H9 (cell line): Measurements from ENCODE around the gene CNNM4. TPM values are rescaled to one million over a fixed set of nuclear protein-coding genes. Genes with fewer than 3 reads are reported as not detected.

ENCODE experiments used
- DNase-seq: peaks from one replicate; pipeline ENCODE4 v3.0.0-alpha.2; 2017
- H2AFZ ChIP-seq: one replicate; pipeline ENCODE4 v1.6.1; 2013; ENCODE audit warnings: mild to moderate bottlenecking, low read length, control low read depth, moderate library complexity
- H2AK5ac ChIP-seq: 2 replicates; pipeline ENCODE4 v1.6.1; 2013; ENCODE audit warnings: low read length, control low read depth, mixed read lengths; ENCODE audit not compliant: insufficient read length
- H2BK120ac ChIP-seq: one replicate; pipeline ENCODE4 v1.6.1; 2013; ENCODE audit warnings: low read depth, mild to moderate bottlenecking, low read length, control low read depth, inconsistent platforms; ENCODE audit not compliant: poor library complexity, severe bottlenecking
- H2BK12ac ChIP-seq: 2 replicates; pipeline ENCODE4 v1.6.1; 2013; ENCODE audit warnings: low read length, control low read depth, mixed read lengths, low read depth; ENCODE audit not compliant: insufficient read length
- H2BK15ac ChIP-seq: 2 replicates; pipeline ENCODE4 v1.6.1; 2013; ENCODE audit warnings: low read depth, low read length, control low read depth
- H2BK20ac ChIP-seq: one replicate; pipeline ENCODE4 v1.6.1; 2013; ENCODE audit warnings: low read depth, mild to moderate bottlenecking, low read length, control low read depth, inconsistent platforms; ENCODE audit not compliant: poor library complexity, severe bottlenecking
- H2BK5ac ChIP-seq: 2 replicates; pipeline ENCODE4 v1.6.1; 2013; ENCODE audit warnings: low read length, control low read depth, mixed read lengths; ENCODE audit not compliant: insufficient read length
- H3K14ac ChIP-seq: 2 replicates; pipeline ENCODE4 v1.6.1; 2013; ENCODE audit warnings: low read length, control low read depth; ENCODE audit not compliant: insufficient read depth
- H3K18ac ChIP-seq: 2 replicates; pipeline ENCODE4 v1.6.1; 2013; ENCODE audit warnings: low read depth, mild to moderate bottlenecking, mixed read lengths, low read length, control low read depth; ENCODE audit not compliant: insufficient read length
- H3K23ac ChIP-seq: 2 replicates; pipeline ENCODE4 v1.6.1; 2013; ENCODE audit warnings: low read length, control low read depth, mixed read lengths, low read depth; ENCODE audit not compliant: insufficient read length
- H3K23me2 ChIP-seq: 2 replicates; pipeline ENCODE4 v1.6.1; 2013; ENCODE audit warnings: low read depth, mild to moderate bottlenecking, mixed read lengths, low read length, control low read depth; ENCODE audit not compliant: insufficient read length, poor library complexity, severe bottlenecking
- H3K27ac ChIP-seq: 2 replicates; pipeline ENCODE4 v1.5.1; 2013; ENCODE audit warnings: low read length, control low read depth, mixed read lengths, low read depth; ENCODE audit not compliant: insufficient read length
- H3K27me3 ChIP-seq: 2 replicates; pipeline ENCODE4 v1.6.1; 2013; ENCODE audit warnings: low read length, control low read depth, inconsistent platforms; ENCODE audit not compliant: insufficient read depth
- H3K4ac ChIP-seq: 2 replicates; pipeline ENCODE4 v1.6.1; 2013; ENCODE audit warnings: low read depth, mild to moderate bottlenecking, control low read depth, inconsistent platforms, low read length, moderate library complexity
- H3K4me1 ChIP-seq: 2 replicates; pipeline ENCODE4 v1.6.1; 2013; ENCODE audit warnings: low read length, control low read depth, inconsistent platforms; ENCODE audit not compliant: insufficient read depth
- H3K4me2 ChIP-seq: 2 replicates; pipeline ENCODE4 v1.6.1; 2013; ENCODE audit warnings: low read length, control low read depth, mixed read lengths; ENCODE audit not compliant: insufficient read length, insufficient read depth
- H3K56ac ChIP-seq: 2 replicates; pipeline ENCODE4 v1.6.1; 2013; ENCODE audit warnings: low read depth, mild to moderate bottlenecking, mixed read lengths, low read length, control low read depth; ENCODE audit not compliant: insufficient read length
- H3K79me1 ChIP-seq: 2 replicates; pipeline ENCODE4 v1.6.1; 2013; ENCODE audit warnings: low read depth, mild to moderate bottlenecking, moderate library complexity, low read length, control low read depth, inconsistent platforms; ENCODE audit not compliant: insufficient read depth, poor library complexity, severe bottlenecking
- H3K79me2 ChIP-seq: 2 replicates; pipeline ENCODE4 v1.6.1; 2013; ENCODE audit warnings: low read length, control low read depth, inconsistent platforms; ENCODE audit not compliant: insufficient read depth
- H3K9ac ChIP-seq: 2 replicates; pipeline ENCODE4 v1.6.1; 2013; ENCODE audit warnings: low read length, control low read depth, mixed read lengths; ENCODE audit not compliant: insufficient read length; ENCODE audit errors: extremely low read depth
- H3K9me3 ChIP-seq: one replicate; pipeline ENCODE4 v1.6.1; 2013; ENCODE audit warnings: low read depth, low read length, inconsistent platforms; ENCODE audit not compliant: control insufficient read depth
- H3T11ph ChIP-seq: one replicate; pipeline ENCODE4 v1.6.1; 2013; ENCODE audit warnings: mild to moderate bottlenecking, low read length, control low read depth, inconsistent platforms
- H4K20me1 ChIP-seq: one replicate; pipeline ENCODE4 v1.6.1; 2013; ENCODE audit not compliant: control insufficient read depth, insufficient read length, insufficient read depth
- H4K5ac ChIP-seq: 2 replicates; pipeline ENCODE4 v1.6.1; 2013; ENCODE audit warnings: low read depth, mild to moderate bottlenecking, mixed read lengths, low read length, control low read depth; ENCODE audit not compliant: insufficient read length
- H4K8ac ChIP-seq: replicated peaks from 2 replicates; pipeline ENCODE4 v1.6.1; 2013; ENCODE audit warnings: low read length, control low read depth, mixed read lengths, low read depth; ENCODE audit not compliant: insufficient read length
- H4K91ac ChIP-seq: 2 replicates; pipeline ENCODE4 v1.6.1; 2013; ENCODE audit warnings: low read depth, mild to moderate bottlenecking, moderate library complexity, mixed read lengths, low read length, control low read depth; ENCODE audit not compliant: insufficient read length
- H3K27ac Mint-ChIP-seq, 3 experiments: 2 replicates in 2 of 3; 3 replicates in 1 of 3; pipeline ENCODE4 v1.8.0; 2020 to 2021; ENCODE audit warnings: mixed read lengths in 3 of 3, mild to moderate bottlenecking in 1 of 3, moderate library complexity in 1 of 3
- H3K27me3 Mint-ChIP-seq: 2 replicates; pipeline ENCODE4 v1.8.0; 2021; ENCODE audit warnings: low read depth, mild to moderate bottlenecking, moderate library complexity, mixed read lengths
- H3K36me3 Mint-ChIP-seq, 3 experiments: 2 replicates in 2 of 3; 3 replicates in 1 of 3; pipeline ENCODE4 v1.8.0; 2020 to 2021; ENCODE audit warnings: low read depth in 3 of 3, mixed read lengths in 3 of 3; ENCODE audit not compliant: insufficient read depth in 1 of 3
- H3K4me1 Mint-ChIP-seq, 2 experiments: 2 replicates each; pipeline ENCODE4 v1.8.0; 2020; ENCODE audit warnings: mixed read lengths in 2 of 2
- H3K4me3 Mint-ChIP-seq, 2 experiments: 2 replicates in 1 of 2; 3 replicates in 1 of 2; pipeline ENCODE4 v1.8.0; 2020 to 2021; ENCODE audit warnings: mild to moderate bottlenecking in 2 of 2, mixed read lengths in 2 of 2, moderate library complexity in 1 of 2
- H3K9me3 Mint-ChIP-seq, 2 experiments: 2 replicates in 1 of 2; 3 replicates in 1 of 2; pipeline ENCODE4 v1.8.0; 2020; ENCODE audit warnings: mild to moderate bottlenecking in 2 of 2, mixed read lengths in 2 of 2, moderate library complexity in 1 of 2
- CTCF ChIP-seq: fragments of 200-600 bp; sonication (generic); conservative IDR thresholded peaks from 3 replicates; pipeline ENCODE4 v1.8.0; 2021; ENCODE audit warnings: antibody characterized with exemption, mild to moderate bottlenecking
- WGBS: extraction: QIAGEN DNeasy Blood & Tissue Kit; methylation state at CpG from one replicate; pipeline ENCODE4 v1.1.7; 2013; ENCODE audit warnings: missing lambda C conversion rate, low lambda C conversion rate, mixed read lengths; ENCODE audit not compliant: insufficient read length; ENCODE audit errors: extremely low coverage; 5-methylcytosine and 5-hydroxymethylcytosine counted together
- total RNA-seq: library from RNA; stranded (reverse); gene quantifications from 2 replicates; pipeline ENCODE4 v1.2.1, GENCODE V29; 2021

Gene CNNM4
- total RNA-seq, 1 experiment from 2014 or later, result 8.5 TPM

GRCh38 chr2:96806468-96807126, 45.9 kb downstream of the CNNM4 start:
- no peak overlapping the region for H3K14ac ChIP-seq
- no CpG with 5 or more reads among the region's 23 CpGs for WGBS
- no peak overlapping the region for H2BK20ac ChIP-seq
- no peaks in the 10 kb centered on the region for H3K9me3 ChIP-seq
- H3K23ac ChIP-seq, result no peak overlapping the region
- H3K18ac ChIP-seq, result no peak overlapping the region
- no peak for DNase-seq
- no peak overlapping the region for H2AK5ac ChIP-seq
- H2BK5ac ChIP-seq, result no peak overlapping the region
- H2BK120ac ChIP-seq, result no peak overlapping the region
- no peak overlapping the region for H2BK15ac ChIP-seq
- no peaks in the 10 kb centered on the region for H3K79me2 ChIP-seq
- Mint-ChIP-seq H3K4me1 (no peaks in the 10 kb centered on the region), H3K9me3 (peaks cover 0 to 4% of the 10 kb centered on the region in 2 experiments; a peak in 1 of 5 replicates), H3K4me3 (no peak overlapping the region), H3K36me3 (peaks cover 8 to 11% (median 9%) of the 10 kb centered on the region in 3 experiments), H3K27ac (no peak overlapping the region), H3K27me3 (no peaks in the 10 kb centered on the region; the same call in 1 of the 2 replicates)
- no peak overlapping the region for H3K56ac ChIP-seq
- no peak overlapping the region for H2AFZ ChIP-seq
- H3K23me2 ChIP-seq, result no peaks in the 10 kb centered on the region
- H4K20me1 ChIP-seq, result no peaks in the 10 kb centered on the region
- H3K9ac ChIP-seq, result no peak overlapping the region
- no peak overlapping the region for H2BK12ac ChIP-seq
- no peaks in the 10 kb centered on the region for H3K79me1 ChIP-seq
- H3K27ac ChIP-seq, result no peak overlapping the region
- no peak for TF ChIP-seq CTCF
- H4K8ac ChIP-seq, result no peak overlapping the region
- H3K4me2 ChIP-seq, result no peak overlapping the region
- no peak overlapping the region for H4K91ac ChIP-seq
- H3K4me1 ChIP-seq, result no peaks in the 10 kb centered on the region
- H3T11ph ChIP-seq, result no peak overlapping the region
- no peak overlapping the region for H4K5ac ChIP-seq
- H3K27me3 ChIP-seq, result no peaks in the 10 kb centered on the region
- no peak overlapping the region for H3K4ac ChIP-seq
